ENCODE data around the gene TMEM132E.

The TMEM132E gene

GRCh38 chr17:34542700-34543336 is 36.6 kb upstream of the TMEM132E start:
- Histone ChIP-seq H3K4me3 (ENCODE audit: low read depth in 1 of 2, low read length in 2 of 2) (no peak overlapping the region), H3K36me3 (ENCODE audit: insufficient read depth, low read length) (no peaks in the 10 kb centered on the region), H3K4me2 (ENCODE audit: insufficient read depth, low read length) (no peak overlapping the region), H3K9ac (ENCODE audit: low read depth, low read length) (no peak overlapping the region), H3K27me3 (ENCODE audit: insufficient read depth, low read length, poor library complexity) (peaks cover 27% of the 10 kb centered on the region), H2AFZ (ENCODE audit: low read depth, low read length) (no peak overlapping the region), H3K4me1 (ENCODE audit: insufficient read depth, low read length) (no peaks in the 10 kb centered on the region), H3K27ac (ENCODE audit: low read length) (no peak overlapping the region), H4K20me1 (ENCODE audit: insufficient read depth, low read length) (no peaks in the 10 kb centered on the region), H3K79me2 (ENCODE audit: insufficient read depth, low read length) (no peaks in the 10 kb centered on the region), H3K9me3 (ENCODE audit: insufficient read depth, low read length, severe bottlenecking) (no peaks in the 10 kb centered on the region)
- TF ChIP-seq EZH2 (IDR thresholded peaks at IDR 0.05; ENCODE audit: borderline replicate concordance, low read depth, low read length, severe bottlenecking) = no peak
- TF ChIP-seq CTCF (IDR thresholded peaks at IDR 0.05; ENCODE audit: borderline replicate concordance, extremely low read depth, low read length, poor library complexity, severe bottlenecking) = peak; percentile 95
- DNase-seq (peak; percentile 50), ATAC-seq (ENCODE audit: insufficient read depth, low read depth) (peak; percentile 62; the same call in 1 of the 3 replicates)

GRCh38 chr17:34547453-34548063 is 31.8 kb upstream of the TMEM132E start:
- H3K4me1 ChIP-seq (ENCODE audit: insufficient read depth, low read length) = no peaks in the 10 kb centered on the region
- no peak for DNase-seq
- no peaks in the 10 kb centered on the region for H3K9me3 ChIP-seq (ENCODE audit: insufficient read depth, low read length, severe bottlenecking)
- peaks cover 44% of the 10 kb centered on the region for H3K27me3 ChIP-seq (ENCODE audit: insufficient read depth, low read length, poor library complexity)
- no peak overlapping the region for H3K27ac ChIP-seq (ENCODE audit: low read length)
- H3K79me2 ChIP-seq (ENCODE audit: insufficient read depth, low read length) = no peaks in the 10 kb centered on the region
- H2AFZ ChIP-seq (ENCODE audit: low read depth, low read length) = no peak overlapping the region
- H4K20me1 ChIP-seq (ENCODE audit: insufficient read depth, low read length) = no peaks in the 10 kb centered on the region
- ATAC-seq (ENCODE audit: insufficient read depth, low read depth) = no peak
- H3K9ac ChIP-seq (ENCODE audit: low read depth, low read length) = no peak overlapping the region
- no peak for TF ChIP-seq EZH2 (IDR thresholded peaks at IDR 0.05; ENCODE audit: borderline replicate concordance, low read depth, low read length, severe bottlenecking)
- no peak for TF ChIP-seq CTCF (IDR thresholded peaks at IDR 0.05; ENCODE audit: borderline replicate concordance, extremely low read depth, low read length, poor library complexity, severe bottlenecking)
- H3K36me3 ChIP-seq (ENCODE audit: insufficient read depth, low read length) = no peaks in the 10 kb centered on the region
- no peak overlapping the region for H3K4me3 ChIP-seq (ENCODE audit: low read depth in 1 of 2, low read length in 2 of 2)
- H3K4me2 ChIP-seq (ENCODE audit: insufficient read depth, low read length) = no peak overlapping the region

- no peak for ATAC-seq (ENCODE audit: insufficient read depth, low read depth)
- peaks cover 26% of the 10 kb centered on the region for H3K27me3 ChIP-seq (ENCODE audit: insufficient read depth, low read length, poor library complexity)
Measured at GRCh38 chr17:34549966-34550365, 29.4 kb upstream of the TMEM132E start.

More at GRCh38 chr17:34549966-34550365, 29.4 kb upstream of the TMEM132E start:
- no peaks in the 10 kb centered on the region for H3K79me2 ChIP-seq (ENCODE audit: insufficient read depth, low read length)
- no peaks in the 10 kb centered on the region for H3K36me3 ChIP-seq (ENCODE audit: insufficient read depth, low read length)
- no peaks in the 10 kb centered on the region for H3K9me3 ChIP-seq (ENCODE audit: insufficient read depth, low read length, severe bottlenecking)
- H3K4me2 ChIP-seq (ENCODE audit: insufficient read depth, low read length) = no peak overlapping the region
- H3K9ac ChIP-seq (ENCODE audit: low read depth, low read length) = no peak overlapping the region
- TF ChIP-seq CTCF (IDR thresholded peaks at IDR 0.05; ENCODE audit: borderline replicate concordance, extremely low read depth, low read length, poor library complexity, severe bottlenecking) (no peak), EZH2 (IDR thresholded peaks at IDR 0.05; ENCODE audit: borderline replicate concordance, low read depth, low read length, severe bottlenecking) (no peak)
- no peaks in the 10 kb centered on the region for H3K4me1 ChIP-seq (ENCODE audit: insufficient read depth, low read length)
- no peak for DNase-seq
- H3K27ac ChIP-seq (ENCODE audit: low read length) = no peak overlapping the region
- H3K4me3 ChIP-seq (ENCODE audit: low read depth in 1 of 2, low read length in 2 of 2) = no peak overlapping the region
- H4K20me1 ChIP-seq (ENCODE audit: insufficient read depth, low read length) = no peaks in the 10 kb centered on the region
- H2AFZ ChIP-seq (ENCODE audit: low read depth, low read length) = no peak overlapping the region
